OCI-LY1 (cell line): Measurements from ENCODE around the gene BCL11A.

ENCODE experiments used
- H2AFZ ChIP-seq: fragments of 200-600 bp; sonication (generic), shearing (Covaris generic); 2 replicates; pipeline ENCODE4 v1.6.0; 2014; ENCODE audit warnings: antibody characterized with exemption, mild to moderate bottlenecking, low read length
- H3F3A ChIP-seq: fragments of 200-600 bp; sonication (generic), shearing (Covaris generic); 2 replicates; pipeline ENCODE4 v1.6.0; 2014; ENCODE audit warnings: mild to moderate bottlenecking, antibody characterized with exemption, low read length, moderate library complexity; ENCODE audit not compliant: insufficient read depth
- H3K27ac ChIP-seq: fragments of 200-600 bp; sonication (generic); 2 replicates; pipeline ENCODE4 v1.5.1; 2014; ENCODE audit warnings: low read length, mixed run types, mild to moderate bottlenecking, low read depth; ENCODE audit not compliant: poor library complexity, severe bottlenecking
- H3K27me3 ChIP-seq: fragments of 200-600 bp; sonication (generic); 2 replicates; pipeline ENCODE4 v1.6.0; 2014; ENCODE audit warnings: antibody characterized with exemption, mild to moderate bottlenecking, low read length, moderate library complexity; ENCODE audit not compliant: insufficient read depth
- H3K36me3 ChIP-seq: fragments of 200-600 bp; sonication (generic); 2 replicates; pipeline ENCODE4 v1.6.1; 2014; ENCODE audit warnings: mild to moderate bottlenecking, antibody characterized with exemption, low read length, moderate library complexity, mixed read lengths; ENCODE audit not compliant: insufficient read depth
- H3K4me1 ChIP-seq: fragments of 200-600 bp; sonication (generic); 2 replicates; pipeline ENCODE4 v1.5.1; 2014; ENCODE audit warnings: mild to moderate bottlenecking, low read length, moderate library complexity; ENCODE audit not compliant: insufficient read depth, severe bottlenecking
- H3K4me2 ChIP-seq: fragments of 200-600 bp; sonication (generic), shearing (Covaris generic); 2 replicates; pipeline ENCODE4 v1.6.1; 2014; ENCODE audit warnings: low read length
- H3K4me3 ChIP-seq: fragments of 200-600 bp; sonication (generic); 2 replicates; pipeline ENCODE4 v1.5.1; 2014; ENCODE audit warnings: low read length, low read depth, mild to moderate bottlenecking, mixed read lengths; ENCODE audit not compliant: poor library complexity, severe bottlenecking
- H3K79me2 ChIP-seq: fragments of 200-600 bp; shearing (Covaris generic); 2 replicates; pipeline ENCODE4 v1.6.1; 2016; ENCODE audit warnings: mixed run types, low read length, mixed read lengths; ENCODE audit not compliant: insufficient read depth
- H3K9ac ChIP-seq: fragments of 200-600 bp; sonication (generic), shearing (Covaris generic); 2 replicates; pipeline ENCODE4 v1.6.1; 2014; ENCODE audit warnings: mild to moderate bottlenecking, low read length, mixed read lengths
- H3K9me2 ChIP-seq: fragments of 200-600 bp; sonication (generic), shearing (Covaris generic); 2 replicates; pipeline ENCODE4 v1.6.1; 2014; ENCODE audit warnings: low read depth, mild to moderate bottlenecking, low read length, mixed read lengths
- H3K9me3 ChIP-seq: fragments of 200-600 bp; shearing (Covaris generic); 2 replicates; pipeline ENCODE4 v1.6.1; 2014; ENCODE audit warnings: low read length, mixed read lengths
- H4K20me1 ChIP-seq: fragments of 200-600 bp; sonication (generic), shearing (Covaris generic); 2 replicates; pipeline ENCODE4 v1.6.0; 2016; ENCODE audit warnings: mild to moderate bottlenecking, low read length; ENCODE audit not compliant: insufficient read depth
- EZH2 ChIP-seq: fragments of 200-600 bp; sonication (generic), shearing (Covaris generic); IDR thresholded peaks from 2 replicates; pipeline ENCODE4 v1.8.0; 2017; ENCODE audit warnings: borderline replicate concordance, mixed run types, mild to moderate bottlenecking, antibody characterized with exemption, low read length, moderate library complexity, mixed read lengths
- TF ChIP-seq, protein P1 (sequence below): fragments of 200-600 bp; sonication (generic), shearing (Covaris generic); IDR thresholded peaks from 2 replicates; pipeline ENCODE4 v1.5.1; 2017; ENCODE audit warnings: mild to moderate bottlenecking, antibody characterized with exemption, low read length, moderate library complexity, mixed read lengths

BCL11A gene

DNA sequence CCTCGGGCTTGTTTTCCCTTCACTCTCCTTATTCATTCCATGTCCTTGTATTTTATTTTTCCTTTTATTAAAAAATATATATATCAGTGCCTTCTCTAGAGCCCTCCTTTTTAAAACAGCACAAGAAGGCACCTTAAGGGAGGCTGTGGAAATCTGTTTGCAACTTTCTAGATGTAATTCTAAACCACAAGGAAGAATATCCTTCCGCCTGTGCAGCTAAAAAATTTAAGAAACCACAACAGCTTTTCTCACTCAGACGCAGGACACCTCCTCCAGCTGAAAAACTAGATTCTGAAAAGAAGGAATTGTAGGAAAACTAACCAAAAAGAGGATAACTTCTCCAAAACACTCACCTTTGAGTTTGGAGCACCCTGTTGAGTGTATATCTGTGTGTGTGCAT is 142.2 kb downstream of the BCL11A start:
- H2AFZ ChIP-seq: no peak overlapping the region
- H4K20me1 ChIP-seq: no peaks in the 10 kb centered on the region
- H3K9me3 ChIP-seq: no peaks in the 10 kb centered on the region
- no peaks in the 10 kb centered on the region for H3K4me1 ChIP-seq
- H3K4me2 ChIP-seq: no peak overlapping the region
- H3K4me3 ChIP-seq: no peak overlapping the region
- no peak overlapping the region for H3K9ac ChIP-seq
- H3K36me3 ChIP-seq: no peaks in the 10 kb centered on the region
- no peak overlapping the region for H3K27ac ChIP-seq
- H3K9me2 ChIP-seq: no peaks in the 10 kb centered on the region
- H3K27me3 ChIP-seq: no peaks in the 10 kb centered on the region
- TF ChIP-seq, protein P1, sequence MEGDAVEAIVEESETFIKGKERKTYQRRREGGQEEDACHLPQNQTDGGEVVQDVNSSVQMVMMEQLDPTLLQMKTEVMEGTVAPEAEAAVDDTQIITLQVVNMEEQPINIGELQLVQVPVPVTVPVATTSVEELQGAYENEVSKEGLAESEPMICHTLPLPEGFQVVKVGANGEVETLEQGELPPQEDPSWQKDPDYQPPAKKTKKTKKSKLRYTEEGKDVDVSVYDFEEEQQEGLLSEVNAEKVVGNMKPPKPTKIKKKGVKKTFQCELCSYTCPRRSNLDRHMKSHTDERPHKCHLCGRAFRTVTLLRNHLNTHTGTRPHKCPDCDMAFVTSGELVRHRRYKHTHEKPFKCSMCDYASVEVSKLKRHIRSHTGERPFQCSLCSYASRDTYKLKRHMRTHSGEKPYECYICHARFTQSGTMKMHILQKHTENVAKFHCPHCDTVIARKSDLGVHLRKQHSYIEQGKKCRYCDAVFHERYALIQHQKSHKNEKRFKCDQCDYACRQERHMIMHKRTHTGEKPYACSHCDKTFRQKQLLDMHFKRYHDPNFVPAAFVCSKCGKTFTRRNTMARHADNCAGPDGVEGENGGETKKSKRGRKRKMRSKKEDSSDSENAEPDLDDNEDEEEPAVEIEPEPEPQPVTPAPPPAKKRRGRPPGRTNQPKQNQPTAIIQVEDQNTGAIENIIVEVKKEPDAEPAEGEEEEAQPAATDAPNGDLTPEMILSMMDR: no peak
- H3K79me2 ChIP-seq: no peaks in the 10 kb centered on the region
- no peaks in the 10 kb centered on the region for H3F3A ChIP-seq

DNA sequence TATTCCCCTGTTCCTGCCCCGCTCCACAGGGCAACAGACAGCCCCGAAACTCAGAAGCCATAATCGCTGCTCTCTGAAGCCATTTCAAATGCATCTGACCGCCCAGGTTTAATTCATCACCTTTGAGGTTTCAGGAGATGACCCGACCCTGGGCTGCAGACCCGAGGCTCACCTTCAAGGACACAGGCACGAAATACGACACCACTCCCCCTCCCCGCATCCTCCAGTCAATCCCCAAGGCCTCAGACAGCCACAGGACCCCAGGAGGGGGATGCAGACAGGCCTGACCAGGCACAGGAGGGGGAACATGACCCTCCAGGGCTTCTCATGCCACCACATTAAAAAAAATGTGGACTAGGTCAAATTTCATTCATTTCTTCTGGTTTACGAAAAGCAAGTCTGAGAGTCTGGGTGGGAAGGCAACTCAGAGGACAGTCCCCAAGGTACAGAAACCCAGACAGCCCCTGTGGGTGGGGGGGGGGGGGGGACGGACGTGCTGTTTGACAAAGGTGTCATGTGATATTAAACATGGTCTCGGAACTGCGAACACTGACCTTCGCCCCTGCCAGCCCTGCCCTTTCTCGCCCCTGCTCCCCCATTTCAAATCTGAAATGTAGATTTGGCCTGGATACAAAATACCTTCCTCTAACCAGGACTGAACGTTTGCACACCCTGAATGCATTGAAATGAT is 142.9 kb downstream of the BCL11A start:
- Histone ChIP-seq H3K27me3 (no peaks in the 10 kb centered on the region), H2AFZ (no peak overlapping the region), H3K79me2 (no peaks in the 10 kb centered on the region), H3K9me2 (no peaks in the 10 kb centered on the region), H3K4me2 (no peak overlapping the region), H3K4me3 (no peak overlapping the region), H3K9me3 (no peaks in the 10 kb centered on the region), H3K36me3 (no peaks in the 10 kb centered on the region), H3F3A (no peaks in the 10 kb centered on the region), H4K20me1 (no peaks in the 10 kb centered on the region), H3K27ac (no peak overlapping the region), H3K9ac (no peak overlapping the region), H3K4me1 (no peaks in the 10 kb centered on the region)
- TF ChIP-seq EZH2: no peak
- TF ChIP-seq, protein P1: no peak

DNA sequence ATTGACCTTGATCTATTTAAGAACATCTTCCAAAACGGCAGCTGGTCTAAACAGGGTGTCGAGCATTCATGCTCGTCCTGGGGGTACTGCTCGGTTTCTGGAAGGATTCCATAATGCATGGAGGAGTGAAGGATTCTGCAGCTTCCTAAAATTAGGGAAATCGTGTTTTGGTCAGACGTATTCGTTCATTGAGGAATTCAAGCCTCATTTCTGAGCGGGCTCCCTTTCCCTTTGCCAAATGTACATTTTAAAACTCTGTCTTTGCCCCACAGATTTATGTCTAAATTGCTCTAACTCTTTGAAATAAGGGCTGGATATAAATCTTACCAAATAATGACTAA is 144.0 kb downstream of the BCL11A start:
- no peak overlapping the region for H3K9ac ChIP-seq
- H4K20me1 ChIP-seq: no peaks in the 10 kb centered on the region
- no peak for TF ChIP-seq EZH2
- TF ChIP-seq, protein P1: no peak
- H3K4me2 ChIP-seq: no peak overlapping the region
- H3K79me2 ChIP-seq: no peaks in the 10 kb centered on the region
- no peaks in the 10 kb centered on the region for H3K9me2 ChIP-seq
- H3K36me3 ChIP-seq: no peaks in the 10 kb centered on the region
- no peaks in the 10 kb centered on the region for H3K9me3 ChIP-seq
- no peaks in the 10 kb centered on the region for H3K27me3 ChIP-seq
- no peak overlapping the region for H2AFZ ChIP-seq
- H3K4me1 ChIP-seq: no peaks in the 10 kb centered on the region
- no peaks in the 10 kb centered on the region for H3F3A ChIP-seq
- no peak overlapping the region for H3K27ac ChIP-seq
- no peak overlapping the region for H3K4me3 ChIP-seq
